C4-2B (cell line): Measurements from ENCODE around the gene SEMA5A.

Experiments
- H3K27ac ChIP-seq: fragments of 450-650 bp; 2 replicates; pipeline ENCODE4 v1.5.1; 2017
- CTCF ChIP-seq: fragments of 450-650 bp; conservative IDR thresholded peaks from 2 replicates; pipeline ENCODE4 v1.5.1; 2017; ENCODE audit warnings: mild to moderate bottlenecking
- ZFX ChIP-seq: fragments of 450-650 bp; IDR thresholded peaks from 2 replicates; pipeline ENCODE4 v1.6.1; 2017

SEMA5A gene

GRCh38 chr5:9453480-9454011 is 92.3 kb downstream of the SEMA5A start:
- no peak for TF ChIP-seq ZFX
- no peak for TF ChIP-seq CTCF
- H3K27ac ChIP-seq = no peak overlapping the region

GRCh38 chr5:9452181-9452580 is 93.7 kb downstream of the SEMA5A start:
- TF ChIP-seq ZFX (no peak), CTCF (no peak)
- no peak overlapping the region for H3K27ac ChIP-seq

- no peak overlapping the region for H3K27ac ChIP-seq
- no peak for TF ChIP-seq CTCF
Measured at GRCh38 chr5:9451037-9451436, 94.8 kb downstream of the SEMA5A start.

DNA sequence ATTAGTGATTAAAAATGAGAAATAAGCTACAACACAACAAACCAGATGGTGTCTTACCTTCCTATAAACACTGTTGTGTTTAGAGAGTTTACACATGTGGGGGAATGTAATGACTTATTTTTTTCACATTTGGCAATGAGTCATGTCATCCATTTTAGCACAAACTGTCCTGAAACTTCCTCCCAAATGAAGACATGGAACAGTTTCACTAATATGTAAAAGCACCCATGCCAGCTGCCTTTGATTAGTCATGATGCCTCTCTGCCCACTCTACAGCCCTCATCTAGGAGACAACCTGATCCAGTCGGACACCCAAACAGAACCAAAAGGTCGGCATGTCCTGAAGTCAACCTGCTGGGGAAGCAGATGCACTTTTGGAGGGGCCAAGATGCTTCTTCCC is 98.2 kb downstream of the SEMA5A start:
- H3K27ac ChIP-seq = no peak overlapping the region
- TF ChIP-seq ZFX (no peak), CTCF (no peak)

- no peak overlapping the region for H3K27ac ChIP-seq
- TF ChIP-seq ZFX (no peak), CTCF (no peak)
Measured at GRCh38 chr5:9445826-9446388, 100.0 kb downstream of the SEMA5A start.

GRCh38 chr5:9444346-9444745 is 101.5 kb downstream of the SEMA5A start:
- no peak overlapping the region for H3K27ac ChIP-seq
- TF ChIP-seq CTCF (no peak), ZFX (no peak)

DNA sequence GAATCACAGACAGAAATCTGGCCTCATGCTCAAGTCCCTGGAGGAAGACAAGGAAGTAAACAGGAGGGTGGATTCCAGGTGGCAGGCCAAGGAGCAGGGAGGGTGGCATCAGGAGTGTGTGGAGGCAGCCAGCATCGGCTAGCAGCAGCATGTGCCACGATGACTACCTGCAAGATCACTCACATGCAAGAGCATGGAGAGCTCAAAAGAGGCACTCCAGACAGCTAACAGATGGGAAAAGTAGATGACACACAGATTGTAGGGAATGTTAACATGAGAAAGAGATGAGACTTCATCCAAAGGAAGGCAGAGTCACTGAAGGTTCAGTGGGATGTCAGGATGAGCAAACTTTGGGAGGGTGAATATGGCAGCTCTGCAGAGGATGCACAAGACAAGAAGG is 104.3 kb downstream of the SEMA5A start:
- no peak overlapping the region for H3K27ac ChIP-seq
- TF ChIP-seq ZFX (no peak), CTCF (no peak)
